Left ventricle myocardium inferior (tissue), 1 donor: Measurements from ENCODE around the gene IGFBP4. TPM values are rescaled to one million over a fixed set of nuclear protein-coding genes. Genes with fewer than 3 reads are reported as not detected.

ENCODE experiments used
- DNase-seq: peaks from one replicate; pipeline ENCODE4 v3.0.0-alpha.2; 2020
- H3K27ac ChIP-seq: fragments of 200-600 bp; replicated peaks from 2 replicates; pipeline ENCODE4 v1.8.0; 2021
- H3K27me3 ChIP-seq: fragments of 200-600 bp; 2 replicates; pipeline ENCODE4 v1.8.0; 2021; ENCODE audit warnings: low read depth
- H3K36me3 ChIP-seq: fragments of 200-600 bp; 2 replicates; pipeline ENCODE4 v1.8.0; 2021
- H3K4me1 ChIP-seq: fragments of 200-600 bp; 2 replicates; pipeline ENCODE4 v1.8.0; 2021
- H3K4me3 ChIP-seq: fragments of 200-600 bp; 2 replicates; pipeline ENCODE4 v1.8.0; 2021; ENCODE audit warnings: mild to moderate bottlenecking, moderate library complexity
- H3K9me3 ChIP-seq: fragments of 200-600 bp; replicated peaks from 2 replicates; pipeline ENCODE4 v1.8.0; 2021
- CTCF ChIP-seq: fragments of 200-600 bp; IDR thresholded peaks from 2 replicates; pipeline ENCODE4 v1.8.0; 2021; ENCODE audit warnings: antibody characterized with exemption, mild to moderate bottlenecking, borderline replicate concordance
- intact Hi-C: fragments of 100-400 bp; cut with micrococcal nuclease; formaldehyde crosslinking; loops from one replicate; pipeline ENCODE4 v1.11.0; 2022
- total RNA-seq: library from RNA; stranded (reverse); fragmentation: NEBNext Ultra II Directional; extraction: Animal tissue kit (Norgen Biotek cat#: 25700); gene quantifications from one replicate; pipeline ENCODE4 v1.2.1, GENCODE V29; 2021
- donor health status: DM: no; HTN: yes; CAD: no; lungs with severe emphysema.

The IGFBP4 gene
- total RNA-seq, 1 donor from 2014 or later, result 130 TPM

- DNase-seq, result no peak
- no peaks in the 10 kb centered on the region for H3K36me3 ChIP-seq
- H3K4me3 ChIP-seq, result no peak overlapping the region
- peak overlapping the region; percentile 51 for H3K27ac ChIP-seq
- no peaks in the 10 kb centered on the region for H3K9me3 ChIP-seq
- H3K27me3 ChIP-seq, result peaks cover 8% of the 10 kb centered on the region
- TF ChIP-seq CTCF, result no peak
- intact Hi-C loops, result loop anchor here (10.0 kb wide), 1 partner anchor 81 kb away; no protein-coding TSS in a partner anchor
- H3K4me1 ChIP-seq, result peaks cover 9% of the 10 kb centered on the region
Observed at GRCh38 chr17:40475234-40475908, 32.1 kb downstream of the IGFBP4 start.

- H3K4me3 ChIP-seq, result no peak overlapping the region
- intact Hi-C loops, result loop anchor here (10.0 kb wide), 1 partner anchor 83 kb away; no protein-coding TSS in a partner anchor
- TF ChIP-seq CTCF, result no peak
- DNase-seq, result no peak
- peaks cover 3% of the 10 kb centered on the region for H3K27me3 ChIP-seq
- H3K9me3 ChIP-seq, result no peaks in the 10 kb centered on the region
- H3K36me3 ChIP-seq, result no peaks in the 10 kb centered on the region
- H3K4me1 ChIP-seq, result peaks cover 13% of the 10 kb centered on the region
- H3K27ac ChIP-seq, result no peak overlapping the region
Observed at GRCh38 chr17:40477796-40478195, 34.5 kb downstream of the IGFBP4 start.

GRCh38 chr17:40478486-40478885 lies 35.2 kb downstream of the IGFBP4 start:
- peaks cover 3% of the 10 kb centered on the region for H3K27me3 ChIP-seq
- no peaks in the 10 kb centered on the region for H3K9me3 ChIP-seq
- intact Hi-C loops, result loop anchor here (10.0 kb wide), 1 partner anchor 84 kb away; no protein-coding TSS in a partner anchor
- peaks cover 13% of the 10 kb centered on the region for H3K4me1 ChIP-seq
- TF ChIP-seq CTCF, result no peak
- H3K4me3 ChIP-seq, result no peak overlapping the region
- H3K27ac ChIP-seq, result no peak overlapping the region
- H3K36me3 ChIP-seq, result no peaks in the 10 kb centered on the region
- no peak for DNase-seq

GRCh38 chr17:40479754-40480480 lies 36.7 kb downstream of the IGFBP4 start:
- Histone ChIP-seq H3K9me3 (no peaks in the 10 kb centered on the region), H3K27ac (no peak overlapping the region), H3K36me3 (no peaks in the 10 kb centered on the region), H3K4me1 (peaks cover 13% of the 10 kb centered on the region), H3K4me3 (no peak overlapping the region), H3K27me3 (peaks cover 3% of the 10 kb centered on the region)
- TF ChIP-seq CTCF, result no peak
- no peak for DNase-seq
- intact Hi-C loops, result loop anchor here (10.0 kb wide), 1 partner anchor 85 kb away; no protein-coding TSS in a partner anchor

GRCh38 chr17:40480501-40481003 lies 37.3 kb downstream of the IGFBP4 start:
- no peaks in the 10 kb centered on the region for H3K9me3 ChIP-seq
- no peaks in the 10 kb centered on the region for H3K27me3 ChIP-seq
- H3K27ac ChIP-seq, result no peak overlapping the region
- intact Hi-C loops, result no loop called here
- DNase-seq, result no peak
- H3K4me3 ChIP-seq, result no peak overlapping the region
- no peak for TF ChIP-seq CTCF
- peaks cover 9% of the 10 kb centered on the region for H3K4me1 ChIP-seq
- H3K36me3 ChIP-seq, result no peaks in the 10 kb centered on the region
